GM19372 (cell line): ENCODE results near the gene CDK2.
A peak's percentile ranks its signal among the peaks of the same experiment; 100 is the strongest.
"Not testable (repeated sequence)": the region's sequence is repeated elsewhere in the genome, so short reads cannot be mapped to it uniquely, and the experiment has no call there.

ENCODE experiments used
- ATAC-seq: cut with Tn5 transposase; IDR thresholded peaks from one replicate; pipeline ENCODE4 v1.9.1; 2021; ENCODE audit warnings: mild to moderate bottlenecking, low read depth, moderate library complexity; ENCODE audit not compliant: unreplicated experiment

Gene CDK2

GRCh38 chr12:55974308-55974730, 7.7 kb downstream of the CDK2 start:
- peak; percentile 7 for ATAC-seq

- ATAC-seq, result no peak
Observed at GRCh38 chr12:55978393-55978792, 11.8 kb downstream of the CDK2 start.

- no peak for ATAC-seq
Observed at GRCh38 chr12:55979069-55979468, 12.4 kb downstream of the CDK2 start.

DNA sequence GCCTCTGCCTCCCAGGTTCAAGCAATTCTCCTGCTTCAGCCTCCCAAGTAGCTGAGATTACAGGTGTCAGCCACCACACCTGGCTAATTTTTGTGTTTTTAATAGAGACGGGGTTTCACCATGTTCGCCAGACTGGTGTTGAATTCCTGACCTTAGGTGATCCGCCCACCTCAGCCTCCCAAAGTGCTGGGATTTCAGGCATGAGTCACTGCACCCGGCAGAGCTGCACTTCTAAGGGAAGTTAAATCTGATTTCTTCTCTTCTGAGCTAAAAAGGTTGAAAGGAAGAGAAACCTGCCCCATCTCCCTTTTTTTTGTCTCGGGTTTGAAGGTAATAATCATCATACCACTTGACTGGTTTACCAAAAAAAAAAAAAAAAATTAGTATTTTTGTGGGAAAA, 15.3 kb downstream of the CDK2 start:
- ATAC-seq, result not testable (repeated sequence)

GRCh38 chr12:55982319-55982936, 15.8 kb downstream of the CDK2 start:
- peak; percentile 76 for ATAC-seq

GRCh38 chr12:55983232-55983842, 16.7 kb downstream of the CDK2 start:
- ATAC-seq, result no peak

GRCh38 chr12:55984861-55985260, 18.2 kb downstream of the CDK2 start:
- no peak for ATAC-seq

- no peak for ATAC-seq
Observed at GRCh38 chr12:55985341-55985740, 18.7 kb downstream of the CDK2 start.

- not testable (repeated sequence) for ATAC-seq
Observed at GRCh38 chr12:55985976-55986375, 19.3 kb downstream of the CDK2 start.

GRCh38 chr12:55991110-55991509, 24.5 kb downstream of the CDK2 start:
- no peak for ATAC-seq

- no peak for ATAC-seq
Observed at GRCh38 chr12:55993230-55993853, 26.7 kb downstream of the CDK2 start.

DNA sequence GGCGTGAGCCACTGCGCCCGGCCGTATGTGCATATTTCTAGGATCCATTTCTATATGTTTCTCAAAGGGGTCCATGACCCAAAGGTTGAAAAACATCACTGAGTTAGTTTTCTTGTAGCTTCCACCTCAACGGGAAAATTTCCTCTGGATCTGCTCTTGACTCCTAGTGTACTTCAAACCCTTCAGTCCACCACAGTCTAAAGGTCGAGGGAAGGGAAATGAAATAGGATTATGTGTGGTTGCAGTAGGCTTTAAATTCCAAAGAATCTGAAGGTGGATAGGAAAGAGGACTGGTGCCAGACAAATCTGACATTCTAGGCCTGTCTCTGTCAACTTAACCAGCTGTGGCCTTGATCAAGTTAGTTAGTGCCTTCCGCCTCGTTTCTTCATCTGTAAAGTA, 28.7 kb downstream of the CDK2 start:
- ATAC-seq, result no peak

- ATAC-seq, result no peak
Observed at GRCh38 chr12:55996201-55996714, 29.6 kb downstream of the CDK2 start.

DNA sequence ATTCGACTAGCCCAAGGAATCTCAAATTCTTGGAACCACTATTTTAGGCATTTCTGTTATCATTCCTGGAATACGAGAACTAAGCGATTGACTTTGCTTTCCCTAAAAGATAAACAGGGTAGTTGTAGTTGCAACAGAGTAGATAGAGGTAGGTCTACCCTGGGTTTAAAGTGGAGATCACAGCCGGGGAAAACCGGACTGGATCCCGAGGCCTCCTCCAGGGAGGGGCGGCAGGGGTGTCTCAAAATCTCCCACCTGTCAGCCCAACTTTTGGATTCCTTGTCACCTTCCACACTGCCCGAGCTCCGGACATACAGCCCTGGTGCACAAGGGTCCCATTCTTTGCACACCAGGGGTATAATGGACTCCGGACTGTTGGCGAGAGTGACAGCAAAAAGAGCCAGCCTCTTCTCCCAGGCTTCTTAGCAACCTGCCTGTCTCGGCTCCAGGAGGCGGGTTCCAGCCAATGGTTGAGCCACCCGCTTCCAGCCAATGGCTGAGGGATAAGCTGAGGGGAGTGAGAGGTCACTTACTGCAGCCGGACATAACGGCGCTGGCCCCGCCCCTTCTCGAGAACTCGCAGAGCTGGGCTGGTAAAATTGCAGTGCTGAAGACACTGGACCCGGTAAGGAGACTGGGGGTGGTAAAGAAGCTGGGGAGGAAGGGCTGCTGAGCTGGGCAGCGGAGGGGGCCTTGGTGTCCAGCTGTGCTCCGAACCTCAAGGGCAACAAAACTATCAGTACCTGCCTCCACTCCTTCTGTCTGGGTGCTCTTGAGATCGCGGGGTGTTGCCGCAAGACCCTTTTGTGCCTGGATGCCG, 30.3 kb downstream of the CDK2 start, which contains the start of gene SUOX:
TSS of gene SUOX (plus strand) at position 562 of the 820 bp plus-strand sequence. CDS start 4,946 bp downstream, outside the sequence.
- ATAC-seq, result peak; percentile 99

GRCh38 chr12:55997535-55997859, 30.9 kb downstream of the CDK2 start:
- ATAC-seq, result no peak

DNA sequence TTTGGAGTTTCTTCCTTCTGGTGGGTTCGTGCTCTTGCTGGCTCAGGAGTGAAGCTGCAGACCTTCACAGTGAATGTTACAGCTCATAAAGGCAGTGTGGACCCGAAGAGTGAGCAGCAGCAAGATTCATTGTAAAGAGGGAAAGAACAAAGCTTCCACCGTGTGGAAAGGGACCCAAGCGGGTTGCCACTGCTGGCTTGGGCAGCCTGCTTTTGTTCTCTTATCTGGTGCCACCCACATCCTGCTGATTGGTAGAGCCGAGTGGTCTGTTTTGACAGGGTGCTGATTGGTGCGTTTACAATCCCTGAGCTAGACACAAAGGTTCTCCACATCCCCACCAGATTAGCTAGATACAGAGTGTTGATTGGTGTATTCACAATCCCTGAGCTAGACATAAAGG, 32.9 kb downstream of the CDK2 start:
- not testable (repeated sequence) for ATAC-seq

GRCh38 chr12:55999999-56000540, 33.4 kb downstream of the CDK2 start:
- ATAC-seq, result not testable (repeated sequence)

DNA sequence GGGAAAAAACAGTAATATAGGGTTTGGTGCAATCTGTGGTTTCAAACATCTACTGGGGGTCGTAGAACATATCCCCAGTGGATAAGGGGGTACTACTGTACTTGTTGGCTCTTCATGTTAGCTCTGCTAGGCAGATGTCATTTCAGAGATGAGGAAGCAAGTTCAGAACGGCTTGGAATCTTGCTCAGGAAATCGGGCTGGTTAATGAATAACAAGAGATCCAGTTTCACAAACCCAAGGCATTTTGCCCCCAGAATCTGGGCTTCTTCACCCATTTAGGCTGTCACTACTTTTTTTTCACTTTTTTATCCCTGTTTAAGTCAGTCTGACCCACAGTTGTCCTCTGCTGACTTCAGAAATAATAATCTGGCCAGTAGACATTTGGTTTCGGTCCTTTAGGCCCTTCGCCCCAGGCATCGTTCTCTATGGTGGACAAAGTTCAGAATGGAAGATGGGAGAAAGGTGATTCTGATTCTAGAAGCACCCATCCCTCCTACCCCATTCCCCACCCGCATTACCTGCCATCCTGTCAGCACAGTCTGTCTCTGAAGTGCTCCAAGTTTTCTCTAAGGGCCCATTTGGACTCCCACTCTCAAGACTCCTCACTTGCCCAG, 35.0 kb downstream of the CDK2 start:
- ATAC-seq, result no peak

DNA sequence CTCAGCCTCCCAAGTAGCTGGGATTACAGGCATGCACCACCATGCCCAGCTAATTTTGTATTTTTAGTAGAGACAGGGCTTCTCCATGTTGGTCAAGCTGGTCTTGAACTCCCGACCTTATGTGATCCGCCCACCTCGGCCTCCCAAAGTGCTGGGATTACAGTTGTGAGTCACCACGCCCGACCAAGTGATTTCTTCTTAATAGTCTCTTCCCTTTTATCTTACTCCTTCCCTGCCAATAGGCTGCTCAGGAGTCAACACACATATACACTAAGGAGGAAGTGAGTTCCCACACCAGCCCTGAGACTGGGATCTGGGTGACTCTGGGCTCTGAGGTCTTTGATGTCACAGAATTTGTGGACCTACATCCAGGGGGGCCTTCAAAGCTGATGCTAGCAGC, 36.7 kb downstream of the CDK2 start:
- not testable (repeated sequence) for ATAC-seq

DNA sequence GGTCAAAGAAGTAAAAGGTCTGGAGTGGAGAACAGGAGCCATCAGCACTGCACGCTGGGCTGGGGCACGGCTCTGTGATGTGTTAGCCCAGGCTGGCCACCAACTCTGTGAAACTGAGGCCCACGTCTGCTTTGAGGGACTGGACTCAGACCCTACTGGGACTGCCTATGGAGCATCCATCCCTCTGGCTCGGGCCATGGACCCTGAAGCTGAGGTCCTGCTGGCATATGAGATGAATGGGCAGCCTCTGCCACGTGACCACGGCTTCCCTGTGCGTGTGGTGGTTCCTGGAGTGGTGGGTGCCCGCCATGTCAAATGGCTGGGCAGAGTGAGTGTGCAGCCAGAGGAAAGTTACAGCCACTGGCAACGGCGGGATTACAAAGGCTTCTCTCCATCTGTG, 37.6 kb downstream of the CDK2 start:
- no peak for ATAC-seq
